Spleen (tissue), 11 donors: ENCODE data around the gene CSRP1. TPM values are rescaled to one million over a fixed set of nuclear protein-coding genes. Genes with fewer than 3 reads are reported as not detected.

ENCODE experiments used
- DNase-seq: peaks from one replicate; pipeline ENCODE4 v3.0.0-alpha.2; 2020
- H3K27ac ChIP-seq, 8 donors: fragments of 200-600 bp; sonication (generic) in 7 of 8; 1 replicate in 4 of 8; 2 replicates in 4 of 8; pipeline versions ENCODE4 v1.5.0 to v1.8.0; 2016 to 2021; ENCODE audit warnings: inconsistent platforms in 4 of 8, mild to moderate bottlenecking in 4 of 8, moderate library complexity in 1 of 8
- H3K27me3 ChIP-seq, 7 donors: fragments of 200-600 bp; sonication (generic) in 6 of 7; replicated peaks in 1 of 7; 1 replicate in 4 of 7; 2 replicates in 3 of 7; pipeline versions ENCODE4 v1.5.0 to v1.8.0; 2016 to 2021; ENCODE audit warnings: inconsistent platforms in 3 of 7, mild to moderate bottlenecking in 1 of 7
- H3K36me3 ChIP-seq, 6 donors: fragments of 200-600 bp; sonication (generic) in 5 of 6; 1 replicate in 4 of 6; 2 replicates in 2 of 6; pipeline versions ENCODE4 v1.5.0 to v1.8.0; 2016 to 2021; ENCODE audit warnings: inconsistent platforms in 2 of 6
- H3K4me1 ChIP-seq, 6 donors: fragments of 200-600 bp; sonication (generic) in 5 of 6; 1 replicate in 3 of 6; 2 replicates in 3 of 6; pipeline versions ENCODE4 v1.5.0 to v1.8.0; 2016 to 2021; ENCODE audit warnings: inconsistent platforms in 3 of 6
- H3K4me3 ChIP-seq, 8 donors: fragments of 200-600 bp; sonication (generic) in 7 of 8; 1 replicate in 4 of 8; 2 replicates in 4 of 8; pipeline versions ENCODE4 v1.5.0 to v1.8.0; 2016 to 2021; ENCODE audit warnings: inconsistent platforms in 4 of 8, mild to moderate bottlenecking in 4 of 8, moderate library complexity in 2 of 8
- H3K9me3 ChIP-seq, 8 donors: fragments of 200-600 bp; sonication (generic) in 7 of 8; 1 replicate in 4 of 8; 2 replicates in 4 of 8; pipeline versions ENCODE4 v1.5.0 to v1.8.0; 2016 to 2021; ENCODE audit warnings: inconsistent platforms in 4 of 8
- POLR2A ChIP-seq, 3 donors: fragments of 450-650 bp; IDR thresholded peaks; one replicate each; pipeline ENCODE4 v1.5.1; 2017; ENCODE audit warnings: antibody characterized with exemption in 3 of 3, mild to moderate bottlenecking in 1 of 3
- POLR2AphosphoS5 ChIP-seq, 3 donors: sonication (generic); formaldehyde crosslinking; IDR thresholded peaks; one replicate each; pipeline ENCODE4 v1.5.1; 2017; ENCODE audit warnings: antibody characterized with exemption in 3 of 3
- WGBS, 5 donors: extraction: QIAGEN DNeasy Blood & Tissue Kit in 3 of 5; methylation state at CpG; one replicate each; pipeline versions ENCODE4 v1.1.5 to v1.1.7; 2013 to 2018; 5-methylcytosine and 5-hydroxymethylcytosine counted together
- intact Hi-C: fragments of 100-400 bp; cut with DNase I; formaldehyde crosslinking; loops from one replicate; pipeline ENCODE4 v1.15.0; 2023; ENCODE audit warnings: low total_unique reads
- polyA plus RNA-seq, 3 donors: library from polyadenylated mRNA; stranded (reverse); fragments of 200-250 nt; gene quantifications; one replicate each; pipeline ENCODE4 v1.2.1, GENCODE V29; 2013
- total RNA-seq, 7 donors: library from RNA; depleted of rRNA in 3 of 7; stranded (reverse); fragments of >200 nt in 3 of 7; fragmentation: NEBNext Ultra II Directional in 4 of 7; extraction: Animal tissue kit (Norgen Biotek cat#: 25700) in 4 of 7; gene quantifications; one replicate each; pipeline versions ENCODE4 v1.1.0 to v1.2.1, GENCODE V29; 2016 to 2021
- TF ChIP-seq, protein P1 (sequence below), 11 experiments: fragments of 200-600 bp in 7 of 11; fragments of 450-650 bp in 4 of 11; sonication (generic) in 4 of 11; IDR thresholded peaks in 8 of 11; conservative IDR thresholded peaks in 3 of 11; 1 replicate in 7 of 11; 2 replicates in 4 of 11; pipeline versions ENCODE4 v1.4.0 to v1.8.0; 2016 to 2021; ENCODE audit warnings: antibody characterized with exemption in 11 of 11, inconsistent platforms in 4 of 11, mild to moderate bottlenecking in 1 of 11
- donor health status: healthy with polysubstance abuse.
- donor health status: DM: no; HTN: no; CAD: no; lungs with moderate emphysema.
- donor health status: DM: no; HTN: no; CAD: no.
- donor health status: Bipolar disorder and iron deficiency.
- donor health status: healthy.
- donor health status: DM: no; HTN: no; CAD: no.
- donor health status: DM: yes; HTN: yes; CAD: no.

Gene CSRP1
- total and polyA plus RNA-seq, 10 donors = 67.1 to 360 (median 182) TPM

DNA sequence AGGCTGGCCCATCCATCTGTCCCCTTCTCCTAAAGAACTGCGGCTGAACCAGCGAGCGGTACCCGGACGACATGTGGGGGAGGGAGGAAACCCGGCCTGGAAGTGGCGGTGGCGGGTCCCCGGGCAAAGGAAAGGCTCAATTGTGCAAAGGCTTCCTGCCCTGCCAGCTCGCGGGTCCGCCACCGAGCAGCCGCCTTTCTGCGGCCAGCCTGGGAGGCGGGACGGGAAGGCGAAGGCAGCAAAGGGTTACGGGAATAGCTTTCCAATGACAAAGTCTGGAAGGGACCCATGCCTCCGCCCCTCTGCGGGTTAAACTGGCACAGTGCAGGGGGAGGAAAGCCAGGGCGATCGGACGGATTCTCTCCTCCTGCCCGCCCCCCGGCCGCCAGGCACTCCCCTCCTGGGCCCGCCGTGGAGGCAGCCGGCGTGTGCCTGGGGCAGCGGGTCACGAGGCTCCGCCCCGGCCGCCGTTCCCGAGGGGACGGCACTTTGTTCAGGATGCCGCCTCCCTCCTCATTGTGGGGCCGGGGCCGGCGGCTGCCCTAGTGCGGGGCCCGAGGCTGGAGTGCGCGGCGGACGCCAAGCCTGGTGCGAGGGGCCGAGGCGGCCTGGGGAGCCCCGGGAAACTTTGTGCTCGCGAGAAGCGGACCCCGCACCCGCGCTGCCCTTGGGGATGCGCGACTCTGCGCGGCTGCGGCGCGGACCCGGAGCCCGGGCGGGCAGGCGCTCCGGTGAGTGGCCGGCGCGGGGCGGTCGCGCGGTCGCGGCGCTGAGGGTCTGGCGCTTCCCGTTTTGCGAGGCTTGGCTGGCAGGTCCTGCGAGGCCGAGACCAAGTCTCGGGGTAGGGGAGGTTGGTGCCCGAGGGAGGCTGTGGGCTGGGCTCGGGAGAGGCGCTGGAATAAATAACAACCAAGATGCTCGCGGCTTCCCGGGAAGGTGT, 32.0 kb upstream of the CSRP1 start, which contains the start of gene NAV1:
Gene NAV1, plus strand, starts transcription at position 516 of the 940 bp plus-strand sequence. CDS start 83,758 bp downstream, outside the sequence.
- H3K9me3 ChIP-seq = no peaks in the 10 kb centered on the region
- peaks cover 0 to 55% (median 24%) of the 10 kb centered on the region in 7 donors for H3K27me3 ChIP-seq
- intact Hi-C loops = no loop called here
- peaks cover 15 to 93% (median 71%) of the 10 kb centered on the region in 6 donors for H3K4me1 ChIP-seq
- no peak for TF ChIP-seq POLR2A (IDR thresholded peaks at IDR 0.05)
- peak; percentile 33 to 82 (median 72) for TF ChIP-seq POLR2AphosphoS5 (IDR thresholded peaks at IDR 0.05)
- H3K4me3 ChIP-seq = peak within 1 kb of the TSS; percentile 37 to 78 (median 54)
- 1 to 2% (median 1%) methylated on average over 38 to 93 of the region's 93 CpGs for WGBS, 5 donors
- DNase-seq = peak; percentile 87
- peak within 1 kb of the TSS in 7 of 8 donors; percentile 56 to 82 (median 78) for H3K27ac ChIP-seq
- H3K36me3 ChIP-seq = no peaks in the 10 kb centered on the region

DNA sequence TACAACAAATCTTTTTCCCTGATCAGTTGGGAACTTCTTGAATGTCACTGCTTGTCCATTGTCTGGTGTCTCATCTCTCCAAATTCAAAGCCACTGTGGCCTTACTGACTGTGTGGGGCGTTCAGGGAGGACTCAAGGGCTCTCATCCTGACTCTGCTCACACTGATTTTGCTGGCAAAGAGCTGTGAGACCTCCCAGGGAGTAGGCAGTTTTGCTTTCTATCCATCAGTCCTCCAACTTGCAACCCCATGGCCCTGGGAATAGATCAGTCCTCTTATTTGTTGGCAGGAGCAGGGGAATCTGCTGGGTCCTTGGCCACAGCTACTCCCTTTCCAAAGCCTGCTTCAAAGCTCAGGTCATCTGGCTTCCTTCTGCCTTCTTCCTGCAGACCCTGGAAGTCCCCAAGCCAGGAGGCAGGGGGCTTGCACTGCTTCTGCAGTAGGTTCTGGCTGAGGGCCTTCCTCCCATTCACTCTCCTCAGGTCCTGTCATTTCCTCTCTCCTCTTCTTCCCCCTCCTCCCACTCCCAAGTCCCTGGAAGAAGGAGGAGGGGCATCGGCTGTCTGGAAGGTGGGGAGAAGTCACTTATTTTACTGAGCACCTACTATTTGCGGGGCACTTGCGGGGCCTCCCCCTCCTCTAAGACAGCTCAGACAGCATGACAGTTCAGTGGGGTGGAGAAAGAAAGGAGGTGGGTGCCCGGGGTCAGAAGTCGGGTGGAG, 31.1 kb upstream of the CSRP1 start:
- H3K36me3 ChIP-seq = peaks cover 0 to under 1% (median 0%) of the 10 kb centered on the region in 6 donors
- peak overlapping the region in 7 of 8 donors; percentile 56 to 82 (median 78) for H3K27ac ChIP-seq
- intact Hi-C loops = no loop called here
- peak overlapping the region in 7 of 8 donors; percentile 37 to 78 (median 57) for H3K4me3 ChIP-seq
- H3K9me3 ChIP-seq = no peaks in the 10 kb centered on the region
- H3K4me1 ChIP-seq = peaks cover 15 to 85% (median 67%) of the 10 kb centered on the region in 6 donors
- TF ChIP-seq, protein P1, sequence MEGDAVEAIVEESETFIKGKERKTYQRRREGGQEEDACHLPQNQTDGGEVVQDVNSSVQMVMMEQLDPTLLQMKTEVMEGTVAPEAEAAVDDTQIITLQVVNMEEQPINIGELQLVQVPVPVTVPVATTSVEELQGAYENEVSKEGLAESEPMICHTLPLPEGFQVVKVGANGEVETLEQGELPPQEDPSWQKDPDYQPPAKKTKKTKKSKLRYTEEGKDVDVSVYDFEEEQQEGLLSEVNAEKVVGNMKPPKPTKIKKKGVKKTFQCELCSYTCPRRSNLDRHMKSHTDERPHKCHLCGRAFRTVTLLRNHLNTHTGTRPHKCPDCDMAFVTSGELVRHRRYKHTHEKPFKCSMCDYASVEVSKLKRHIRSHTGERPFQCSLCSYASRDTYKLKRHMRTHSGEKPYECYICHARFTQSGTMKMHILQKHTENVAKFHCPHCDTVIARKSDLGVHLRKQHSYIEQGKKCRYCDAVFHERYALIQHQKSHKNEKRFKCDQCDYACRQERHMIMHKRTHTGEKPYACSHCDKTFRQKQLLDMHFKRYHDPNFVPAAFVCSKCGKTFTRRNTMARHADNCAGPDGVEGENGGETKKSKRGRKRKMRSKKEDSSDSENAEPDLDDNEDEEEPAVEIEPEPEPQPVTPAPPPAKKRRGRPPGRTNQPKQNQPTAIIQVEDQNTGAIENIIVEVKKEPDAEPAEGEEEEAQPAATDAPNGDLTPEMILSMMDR (IDR thresholded peaks at IDR 0.05 in 8 of 11, conservative IDR thresholded peaks at IDR 0.05 in 3 of 11) = no peak
- peak in 1 of 3 donors; percentile 15 for TF ChIP-seq POLR2AphosphoS5 (IDR thresholded peaks at IDR 0.05)
- no peak for TF ChIP-seq POLR2A (IDR thresholded peaks at IDR 0.05)
- peaks cover 0 to 55% (median 24%) of the 10 kb centered on the region in 7 donors for H3K27me3 ChIP-seq
- no peak for DNase-seq
- 10 to 31% (median 17%) methylated on average over 6 of the region's 6 CpGs for WGBS, 5 donors

DNA sequence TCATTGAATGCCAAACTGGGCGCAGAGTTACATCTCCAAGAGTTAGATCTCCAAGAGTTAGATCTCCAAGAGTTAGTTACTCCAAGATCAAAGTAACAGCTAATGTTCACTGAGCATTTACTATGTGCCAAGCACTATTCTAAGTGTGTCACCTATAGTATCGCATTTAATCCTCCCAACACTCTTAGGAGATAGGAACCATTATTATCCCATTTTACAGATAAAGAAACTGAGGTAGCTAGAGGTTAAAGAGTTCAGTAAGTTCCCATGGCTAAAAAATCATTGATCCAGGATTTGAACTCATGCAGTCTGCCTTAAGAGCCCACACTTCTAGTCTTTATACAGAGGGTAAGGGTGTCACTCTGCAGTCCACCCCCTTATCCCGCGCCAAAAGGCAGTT, 30.5 kb upstream of the CSRP1 start:
- H3K36me3 ChIP-seq = peaks cover 0 to 6% (median 0%) of the 10 kb centered on the region in 6 donors
- peaks cover 15 to 80% (median 63%) of the 10 kb centered on the region in 6 donors for H3K4me1 ChIP-seq
- no peak overlapping the region for H3K4me3 ChIP-seq
- no peak for DNase-seq
- TF ChIP-seq POLR2A (IDR thresholded peaks at IDR 0.05) = no peak
- TF ChIP-seq, protein P1 (IDR thresholded peaks at IDR 0.05 in 8 of 11, conservative IDR thresholded peaks at IDR 0.05 in 3 of 11) = no peak
- TF ChIP-seq POLR2AphosphoS5 (IDR thresholded peaks at IDR 0.05) = no peak
- peaks cover 0 to 55% (median 24%) of the 10 kb centered on the region in 7 donors for H3K27me3 ChIP-seq
- H3K9me3 ChIP-seq = no peaks in the 10 kb centered on the region
- 91 to 96% (median 93%) methylated on average over 4 of the region's 4 CpGs for whole genome bisulfite sequencing, 5 donors
- intact Hi-C loops = no loop called here
- peak overlapping the region in 5 of 8 donors; percentile 42 to 82 (median 78) for H3K27ac ChIP-seq

DNA sequence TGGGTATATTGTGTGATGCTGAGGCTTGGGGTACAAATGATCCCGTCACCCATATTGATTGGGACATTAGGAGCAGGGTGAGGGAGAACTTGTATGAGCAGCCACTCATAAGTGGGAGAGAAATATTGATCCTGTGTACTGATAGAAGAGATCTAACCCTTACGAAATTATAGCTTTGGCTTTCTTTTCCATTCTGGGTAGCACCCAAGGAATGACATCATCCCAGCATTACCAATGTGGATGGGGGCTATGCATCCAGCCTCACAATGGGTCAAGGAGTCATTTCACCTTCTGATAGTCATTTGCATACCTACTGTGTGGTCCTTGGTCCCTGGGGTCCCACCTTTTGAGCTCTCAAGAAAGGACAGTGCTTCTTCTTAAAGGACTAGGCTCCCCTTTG, 30.1 kb upstream of the CSRP1 start:
- no peak for TF ChIP-seq POLR2A (IDR thresholded peaks at IDR 0.05)
- Histone ChIP-seq H3K4me1 (peaks cover 15 to 80% (median 62%) of the 10 kb centered on the region in 6 donors), H3K36me3 (peaks cover 0 to 10% (median 0%) of the 10 kb centered on the region in 6 donors), H3K27ac (peak overlapping the region in 2 of 8 donors; percentile 80 to 82), H3K9me3 (no peaks in the 10 kb centered on the region), H3K27me3 (peaks cover 0 to 55% (median 24%) of the 10 kb centered on the region in 7 donors), H3K4me3 (no peak overlapping the region)
- intact Hi-C loops = no loop called here
- DNase-seq = no peak
- WGBS, 5 donors = 86 to 95% (median 90%) methylated on average over 2 of the region's 2 CpGs
